GM08714 (cell line): Measurements from ENCODE around the gene EFCAB6.

Experiments
- H3K4me3 ChIP-seq: fragments of 200-500 bp; sonication (Bioruptor generic); 2 replicates; pipeline ENCODE4 v1.5.1; 2014; ENCODE audit warnings: mild to moderate bottlenecking, low read length, inconsistent platforms
- ZNF274 ChIP-seq: IDR thresholded peaks from 2 replicates; pipeline ENCODE4 v1.6.1; 2012; ENCODE audit warnings: mild to moderate bottlenecking, low read depth, low read length

EFCAB6 gene

DNA sequence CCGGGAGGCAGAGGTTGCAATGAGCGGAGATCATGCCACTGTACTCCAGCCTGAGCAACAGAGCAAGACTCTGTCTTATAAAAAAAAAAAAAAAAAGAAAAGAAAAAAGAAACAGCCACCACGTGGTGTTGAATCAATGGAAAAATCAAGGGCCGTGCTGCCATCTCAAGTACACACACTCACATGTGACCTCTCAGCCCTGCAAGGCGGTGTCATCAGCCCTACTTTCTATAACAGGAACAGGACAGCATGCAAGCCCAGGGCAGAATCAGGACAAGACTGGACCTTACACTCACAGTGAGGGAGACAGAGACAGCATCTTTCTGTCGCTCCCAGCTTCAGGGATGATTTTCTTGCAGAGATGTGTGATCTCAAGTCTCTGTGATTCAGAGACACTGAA, 220.7 kb downstream of the EFCAB6 start:
- H3K4me3 ChIP-seq: no peak overlapping the region
- TF ChIP-seq ZNF274: no peak

DNA sequence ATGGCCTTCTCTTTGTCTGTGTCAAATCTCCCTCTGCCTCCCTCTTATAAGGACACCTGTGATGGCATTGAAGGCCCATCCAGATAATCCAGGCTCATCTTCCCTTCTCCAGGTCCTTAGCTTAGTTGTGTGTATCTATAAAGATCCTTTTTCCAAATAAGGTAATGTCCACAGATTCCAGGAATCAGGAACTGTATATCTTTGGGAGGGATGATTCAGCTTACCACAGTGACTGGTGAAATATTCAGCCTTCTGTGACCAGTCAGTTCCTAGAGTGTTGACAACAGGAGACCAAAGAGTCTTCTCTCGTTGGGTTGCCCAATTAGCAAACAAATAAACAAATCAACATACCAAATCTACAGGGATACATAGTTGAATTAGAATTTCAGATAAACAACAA, 224.5 kb downstream of the EFCAB6 start:
- no peak overlapping the region for H3K4me3 ChIP-seq
- TF ChIP-seq ZNF274: no peak

DNA sequence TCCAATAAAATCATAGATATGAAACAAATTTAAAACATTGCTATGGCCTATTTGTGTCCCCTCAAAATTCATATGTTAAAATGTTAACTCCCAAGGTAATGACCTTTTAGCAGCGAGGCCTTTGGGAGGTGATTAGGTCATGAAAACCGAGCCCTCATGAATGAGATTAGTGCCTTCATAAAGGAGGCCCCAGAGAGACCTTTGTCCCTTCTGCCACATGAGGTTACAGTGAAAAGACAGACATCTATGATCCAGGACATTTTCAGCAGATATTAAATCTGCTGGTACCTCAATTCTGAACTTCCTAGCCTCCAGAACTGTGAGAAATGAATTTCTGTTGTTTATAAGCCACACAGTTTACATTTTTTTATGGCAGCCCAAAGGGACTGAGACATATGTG, 228.6 kb downstream of the EFCAB6 start:
- no peak for TF ChIP-seq ZNF274
- H3K4me3 ChIP-seq: no peak overlapping the region

DNA sequence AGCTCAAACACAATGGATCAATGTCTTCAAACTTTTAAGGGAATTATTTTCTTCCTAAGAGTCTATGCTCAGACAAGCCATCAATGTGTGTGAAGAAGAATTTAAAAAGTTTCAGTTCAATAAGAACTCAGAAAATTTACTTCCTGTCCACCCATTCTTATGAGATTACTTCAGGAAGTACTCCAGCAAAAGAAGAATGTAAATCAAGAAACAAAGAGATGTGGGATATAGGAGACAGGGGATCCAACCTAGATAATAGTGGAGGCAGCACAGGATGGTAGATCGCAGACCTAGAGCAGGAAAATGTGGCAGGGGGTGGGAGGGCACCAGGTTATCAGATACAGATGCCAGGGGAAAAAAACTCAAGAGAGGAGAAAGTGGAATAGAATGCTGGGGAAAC, 229.7 kb downstream of the EFCAB6 start:
- TF ChIP-seq ZNF274: no peak
- no peak overlapping the region for H3K4me3 ChIP-seq

DNA sequence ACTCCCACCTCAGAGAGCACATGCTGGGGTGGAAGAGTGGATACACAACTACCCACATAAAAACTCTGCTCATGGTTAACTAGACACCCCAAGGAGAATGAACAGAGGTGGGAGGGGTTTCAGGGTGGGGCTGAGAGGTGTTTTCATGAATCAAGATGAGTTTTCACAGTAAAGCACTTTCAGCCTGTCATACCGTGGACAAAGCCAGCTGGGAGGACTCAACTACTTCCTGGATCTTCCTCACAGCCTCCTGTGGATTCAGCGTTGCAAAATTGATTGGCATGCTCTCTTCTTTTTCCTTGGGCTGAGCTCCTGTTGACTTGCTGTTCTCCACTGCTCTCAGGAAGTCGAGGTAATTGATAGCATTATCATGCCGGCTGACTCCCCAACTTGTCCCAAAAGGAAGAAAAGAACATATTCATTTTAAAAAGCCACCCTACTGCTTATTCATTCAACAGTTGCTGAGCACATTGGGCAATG, 231.8 kb downstream of the EFCAB6 start:
- TF ChIP-seq ZNF274: no peak
- no peak overlapping the region for H3K4me3 ChIP-seq

DNA sequence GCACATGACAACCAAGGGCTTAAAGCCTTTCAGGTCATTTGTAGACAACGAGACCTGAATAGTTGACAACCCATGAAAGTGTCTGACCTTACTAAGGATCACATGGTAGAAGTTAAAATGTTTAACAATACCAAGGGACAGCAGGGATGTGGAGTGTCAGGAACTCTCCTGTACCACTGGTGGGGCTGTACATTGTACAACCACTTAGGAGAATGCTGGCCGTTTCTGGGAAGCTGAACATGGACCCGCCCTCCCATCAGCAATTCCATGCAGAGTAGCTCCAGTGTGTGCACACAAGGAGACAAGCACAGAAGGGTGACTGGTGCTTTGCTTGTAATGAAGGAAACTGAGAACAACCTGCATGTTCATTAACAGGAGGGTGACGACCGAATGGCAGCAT, 237.4 kb downstream of the EFCAB6 start:
- no peak overlapping the region for H3K4me3 ChIP-seq
- TF ChIP-seq ZNF274: no peak

DNA sequence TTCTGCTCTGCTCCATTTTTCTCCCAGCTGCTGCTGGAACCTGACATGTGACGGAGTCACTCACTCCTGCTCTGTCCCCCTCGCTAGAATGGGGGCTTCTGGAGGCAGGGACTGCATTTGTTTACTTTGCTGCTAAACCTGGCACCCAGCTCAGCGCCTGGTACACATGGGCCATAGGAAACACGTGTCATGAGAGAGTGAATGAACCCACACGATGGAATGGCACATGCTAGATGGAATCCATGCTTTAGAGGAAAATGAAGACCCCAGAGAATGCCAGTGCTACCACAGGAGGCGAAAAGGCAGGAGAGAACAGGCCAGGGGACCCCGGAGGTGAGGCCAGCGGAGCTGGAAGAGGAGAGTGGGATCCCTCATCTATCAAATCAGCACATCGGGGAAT, 239.4 kb downstream of the EFCAB6 start:
- H3K4me3 ChIP-seq: no peak overlapping the region
- no peak for TF ChIP-seq ZNF274

DNA sequence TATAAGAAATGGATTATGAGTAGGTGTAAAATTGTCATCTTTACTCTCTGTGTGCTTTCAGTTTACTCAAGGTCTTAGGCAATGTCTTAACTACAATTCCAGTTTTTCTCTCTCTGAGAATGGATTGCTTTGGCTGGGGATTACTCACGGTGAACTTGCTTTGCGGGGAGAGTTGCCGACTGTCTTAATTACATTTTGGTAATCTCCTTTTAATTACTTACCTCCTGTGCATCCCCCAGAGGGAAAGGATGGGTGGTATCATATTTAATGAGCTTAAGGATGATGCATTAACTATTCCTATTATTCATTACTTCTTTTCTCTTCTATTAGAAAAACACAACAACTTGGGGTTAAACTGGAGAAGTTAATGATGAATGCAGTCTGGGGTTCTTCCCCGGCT, 240.9 kb downstream of the EFCAB6 start:
- TF ChIP-seq ZNF274: no peak
- H3K4me3 ChIP-seq: no peak overlapping the region

DNA sequence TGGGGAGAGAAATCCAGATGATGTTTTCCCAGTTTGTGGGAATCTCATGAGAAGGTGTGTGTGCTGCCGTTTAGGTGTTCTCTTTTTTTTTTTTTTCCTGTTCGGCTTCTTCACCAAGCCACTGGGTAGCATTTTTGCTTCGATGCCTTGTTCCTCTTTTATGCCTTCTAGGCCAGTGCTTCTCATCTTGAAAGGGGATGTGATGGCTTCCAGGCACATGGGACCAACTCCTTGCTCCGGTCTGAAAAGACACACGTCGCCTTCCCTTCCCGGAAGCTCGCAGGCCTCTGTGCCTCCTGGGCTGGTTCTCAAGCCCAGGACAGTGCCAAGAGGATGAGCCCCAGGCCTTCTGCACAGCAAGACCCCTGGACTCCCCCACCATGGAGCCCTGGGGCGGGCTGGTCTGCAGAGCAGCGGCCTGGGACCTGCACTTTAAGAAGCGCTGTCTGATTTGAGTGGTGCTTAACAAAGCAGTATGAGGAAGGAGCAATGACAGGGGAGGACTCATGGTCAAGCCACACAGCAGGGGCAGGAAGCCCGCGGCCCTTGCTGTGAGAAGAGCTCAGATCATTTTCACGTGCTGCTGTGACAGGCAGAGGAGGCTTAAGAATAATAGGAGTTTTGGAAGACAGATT, 241.5 kb downstream of the EFCAB6 start:
- TF ChIP-seq ZNF274: no peak

DNA sequence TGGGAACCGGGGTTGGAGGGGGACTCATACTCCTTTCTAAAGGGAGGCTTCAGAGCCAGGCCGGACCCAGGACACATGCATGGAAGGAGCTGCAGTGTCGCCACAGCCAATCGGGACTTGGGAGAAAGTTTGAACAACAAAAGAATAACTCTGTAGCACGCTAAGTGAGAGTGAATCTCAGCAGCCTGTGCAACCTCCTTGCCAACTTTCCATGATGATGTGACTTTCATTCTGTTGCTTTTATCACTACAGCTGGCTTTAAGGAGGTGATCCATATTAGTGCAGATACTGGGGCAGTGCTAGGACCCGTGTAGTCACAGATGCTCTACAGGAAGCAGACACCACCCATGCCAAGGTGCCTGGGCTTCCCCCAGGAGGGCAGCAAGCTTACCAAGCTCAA, 243.0 kb downstream of the EFCAB6 start:
- no peak for TF ChIP-seq ZNF274
- H3K4me3 ChIP-seq: no peak overlapping the region

More for the DNA sequence above, 241.5 kb downstream of the EFCAB6 start:
- no peak overlapping the region for H3K4me3 ChIP-seq

DNA sequence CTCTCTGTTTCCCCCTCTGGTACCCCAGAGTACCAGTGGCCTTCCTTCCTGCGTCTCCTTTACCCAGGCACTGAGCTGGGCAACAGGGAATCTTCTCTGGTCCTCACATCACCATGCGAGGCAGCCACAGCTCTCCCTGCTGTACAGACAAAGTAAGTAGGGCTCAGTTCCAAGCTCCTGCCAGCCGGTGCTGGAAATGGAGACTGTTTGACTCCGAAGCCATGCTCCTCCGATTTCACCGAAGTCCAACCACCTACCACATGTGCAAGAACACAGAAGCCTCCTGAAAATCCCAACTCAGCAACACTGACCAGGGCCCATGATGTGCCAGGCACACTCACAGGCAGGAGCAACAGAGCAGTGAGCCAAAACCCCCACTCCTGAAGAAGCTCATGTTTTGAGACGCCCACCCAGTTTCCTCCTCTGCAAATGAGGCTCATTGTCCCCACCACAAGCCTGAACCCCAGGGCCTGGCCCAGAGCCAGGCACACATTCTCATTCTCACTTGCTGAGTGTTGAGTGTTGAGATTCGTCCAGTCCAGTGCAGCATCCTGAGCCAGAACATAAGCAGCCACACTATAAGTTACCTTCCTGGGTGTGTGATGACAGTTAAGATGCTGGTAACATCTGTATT, 244.3 kb downstream of the EFCAB6 start:
- no peak for TF ChIP-seq ZNF274
- H3K4me3 ChIP-seq: no peak overlapping the region

DNA sequence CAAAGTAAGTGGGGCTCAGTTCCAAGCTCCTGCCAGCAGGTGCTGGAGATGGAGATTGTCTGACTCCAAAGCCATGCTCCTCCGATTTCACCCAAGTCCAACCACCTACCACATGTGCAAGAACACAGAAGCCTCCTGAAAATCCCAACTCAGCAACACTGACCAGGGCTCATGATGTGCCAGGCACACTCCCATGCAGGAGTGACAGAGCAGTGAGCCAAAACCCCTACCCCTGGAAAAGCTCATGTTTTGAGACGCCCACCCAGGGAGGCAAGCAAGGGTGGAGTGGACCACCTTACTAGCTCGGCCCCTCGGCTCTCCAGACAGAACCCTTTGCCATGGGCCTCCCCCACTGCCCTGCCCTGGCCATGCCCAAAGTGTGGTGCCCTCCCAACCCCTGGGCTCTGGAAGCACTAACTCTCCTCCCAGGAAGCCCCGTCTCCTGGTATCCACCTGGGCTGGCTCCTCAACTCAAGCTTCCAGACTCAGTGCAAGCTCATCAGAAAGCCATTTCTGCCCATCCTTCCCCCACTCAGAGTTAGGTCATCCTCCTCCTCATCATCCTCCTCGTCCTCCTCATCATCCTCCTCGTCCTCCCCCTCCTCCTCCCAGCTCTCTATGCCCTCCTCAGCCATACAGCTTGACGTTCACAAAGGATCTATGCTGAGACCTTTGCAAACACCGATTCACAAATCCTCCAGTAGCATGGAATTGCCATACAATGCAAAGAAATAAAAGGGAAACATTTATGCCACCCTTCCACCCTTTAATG, 245.4 kb downstream of the EFCAB6 start:
- no peak for TF ChIP-seq ZNF274
- H3K4me3 ChIP-seq: no peak overlapping the region

DNA sequence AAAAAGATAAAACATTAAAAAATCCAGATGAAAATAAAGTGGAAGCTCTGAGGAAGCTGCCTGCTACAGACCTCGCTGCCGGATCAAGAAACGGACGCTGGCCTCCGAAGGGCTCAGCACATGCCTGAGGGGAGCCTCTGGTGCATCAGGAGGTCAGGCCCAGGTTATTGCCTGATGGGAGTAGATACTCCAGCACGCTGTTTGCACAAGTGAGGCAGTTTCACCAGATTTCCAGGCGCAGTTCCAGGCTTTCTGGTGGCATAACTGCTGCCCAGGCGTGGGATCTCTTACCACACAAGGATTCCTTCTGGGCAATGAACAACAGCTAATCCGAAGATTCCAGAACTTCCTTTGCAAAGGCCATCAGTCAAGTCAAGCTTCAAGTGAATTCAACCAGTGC, 246.1 kb downstream of the EFCAB6 start:
- no peak for TF ChIP-seq ZNF274
- H3K4me3 ChIP-seq: no peak overlapping the region

DNA sequence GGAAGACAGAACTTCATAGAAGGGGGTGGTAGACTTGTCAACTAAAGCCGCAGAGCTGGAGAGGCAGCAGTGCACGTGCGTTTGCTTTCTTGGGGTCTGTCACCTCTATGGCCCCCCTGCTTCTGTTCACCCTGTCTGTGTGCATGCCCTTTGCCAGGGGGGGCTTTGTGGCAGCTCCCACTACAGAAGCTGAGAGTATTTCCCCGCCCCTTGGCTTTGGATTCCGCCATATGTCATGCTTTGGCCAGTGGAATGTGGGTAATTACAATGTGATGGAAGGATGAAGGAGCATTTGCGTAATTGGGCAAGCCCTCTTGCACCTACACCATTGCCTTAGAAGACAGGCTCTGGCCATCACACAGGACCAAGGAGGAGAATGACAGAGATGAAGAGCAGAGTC, 247.2 kb downstream of the EFCAB6 start:
- TF ChIP-seq ZNF274: no peak
- H3K4me3 ChIP-seq: no peak overlapping the region

DNA sequence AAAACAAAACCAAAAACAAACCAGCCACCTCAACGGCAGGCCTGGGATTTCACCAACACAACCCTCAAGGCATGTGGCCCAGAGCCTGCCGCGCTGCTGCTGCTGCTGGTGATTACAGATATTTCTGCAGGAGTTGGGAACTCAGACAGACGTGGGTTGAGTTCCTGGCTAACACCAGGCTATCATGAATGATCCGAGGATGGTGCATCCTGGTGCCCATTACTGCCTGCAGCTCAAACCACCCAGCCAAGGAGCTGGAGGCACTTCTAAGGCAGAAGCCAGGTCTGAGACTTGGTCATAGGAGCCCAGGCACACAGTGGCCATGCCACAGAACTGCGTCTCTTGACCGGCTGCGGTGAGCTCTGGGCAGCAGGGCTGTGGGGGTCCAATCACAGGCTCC, 248.5 kb downstream of the EFCAB6 start:
- no peak overlapping the region for H3K4me3 ChIP-seq
- TF ChIP-seq ZNF274: no peak
